ENCODE results near the gene MAP2K2. TPM values are rescaled to one million over a fixed set of nuclear protein-coding genes. Genes with fewer than 3 reads are reported as not detected.

The MAP2K2 gene
- total and polyA plus RNA-seq, 9 of the 15 experiments (the other 6 are each of a cell fraction or from before 2014, with no cell fraction given), result 1.0 to 151 (median 58.3) TPM

- no peak for TF ChIP-seq ESRRA (IDR thresholded peaks at IDR 0.05; ENCODE audit: borderline replicate concordance, low read depth)
- no peak for TF ChIP-seq CEBPG (CRISPR knock-in tag; IDR thresholded peaks at IDR 0.05)
- TF ChIP-seq CEBPG (tag; conservative IDR thresholded peaks at IDR 0.05 in 1 of 2, IDR thresholded peaks at IDR 0.05 in 1 of 2), result no peak
- no peak for TF ChIP-seq TBP (optimal IDR thresholded peaks at IDR 0.05; ENCODE audit: low read depth, low read length)
- TF ChIP-seq ZNF668 (CRISPR knock-in tag; IDR thresholded peaks at IDR 0.05), result no peak
- no peak for TF ChIP-seq ZNF778 (CRISPR knock-in tag; IDR thresholded peaks at IDR 0.05)
- no peak for TF ChIP-seq MTA3 (IDR thresholded peaks at IDR 0.05; ENCODE audit: borderline replicate concordance)
- TF ChIP-seq E2F3 (CRISPR knock-in tag; IDR thresholded peaks at IDR 0.05), result no peak
- TF ChIP-seq CHCHD3 (CRISPR knock-in tag; IDR thresholded peaks at IDR 0.05), result no peak
- no peak for TF ChIP-seq CREB5 (CRISPR knock-in tag; IDR thresholded peaks at IDR 0.05)
- TF ChIP-seq, protein P1, sequence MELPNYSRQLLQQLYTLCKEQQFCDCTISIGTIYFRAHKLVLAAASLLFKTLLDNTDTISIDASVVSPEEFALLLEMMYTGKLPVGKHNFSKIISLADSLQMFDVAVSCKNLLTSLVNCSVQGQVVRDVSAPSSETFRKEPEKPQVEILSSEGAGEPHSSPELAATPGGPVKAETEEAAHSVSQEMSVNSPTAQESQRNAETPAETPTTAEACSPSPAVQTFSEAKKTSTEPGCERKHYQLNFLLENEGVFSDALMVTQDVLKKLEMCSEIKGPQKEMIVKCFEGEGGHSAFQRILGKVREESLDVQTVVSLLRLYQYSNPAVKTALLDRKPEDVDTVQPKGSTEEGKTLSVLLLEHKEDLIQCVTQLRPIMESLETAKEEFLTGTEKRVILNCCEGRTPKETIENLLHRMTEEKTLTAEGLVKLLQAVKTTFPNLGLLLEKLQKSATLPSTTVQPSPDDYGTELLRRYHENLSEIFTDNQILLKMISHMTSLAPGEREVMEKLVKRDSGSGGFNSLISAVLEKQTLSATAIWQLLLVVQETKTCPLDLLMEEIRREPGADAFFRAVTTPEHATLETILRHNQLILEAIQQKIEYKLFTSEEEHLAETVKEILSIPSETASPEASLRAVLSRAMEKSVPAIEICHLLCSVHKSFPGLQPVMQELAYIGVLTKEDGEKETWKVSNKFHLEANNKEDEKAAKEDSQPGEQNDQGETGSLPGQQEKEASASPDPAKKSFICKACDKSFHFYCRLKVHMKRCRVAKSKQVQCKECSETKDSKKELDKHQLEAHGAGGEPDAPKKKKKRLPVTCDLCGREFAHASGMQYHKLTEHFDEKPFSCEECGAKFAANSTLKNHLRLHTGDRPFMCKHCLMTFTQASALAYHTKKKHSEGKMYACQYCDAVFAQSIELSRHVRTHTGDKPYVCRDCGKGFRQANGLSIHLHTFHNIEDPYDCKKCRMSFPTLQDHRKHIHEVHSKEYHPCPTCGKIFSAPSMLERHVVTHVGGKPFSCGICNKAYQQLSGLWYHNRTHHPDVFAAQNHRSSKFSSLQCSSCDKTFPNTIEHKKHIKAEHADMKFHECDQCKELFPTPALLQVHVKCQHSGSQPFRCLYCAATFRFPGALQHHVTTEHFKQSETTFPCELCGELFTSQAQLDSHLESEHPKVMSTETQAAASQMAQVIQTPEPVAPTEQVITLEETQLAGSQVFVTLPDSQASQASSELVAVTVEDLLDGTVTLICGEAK (IDR thresholded peaks at IDR 0.05), result no peak
- TF ChIP-seq, protein P1 (CRISPR knock-in tag; IDR thresholded peaks at IDR 0.05), result no peak
- TF ChIP-seq POLR2G (IDR thresholded peaks at IDR 0.05; ENCODE audit: low read depth, low read length), result peak; percentile 73
- no peak for TF ChIP-seq FUS (optimal IDR thresholded peaks at IDR 0.05; ENCODE audit: low read depth, low read length)
- TF ChIP-seq ASH1L (IDR thresholded peaks at IDR 0.05; ENCODE audit: borderline replicate concordance, low read depth, partially characterized antibody), result no peak
- no peak for TF ChIP-seq EP300 (IDR thresholded peaks at IDR 0.05; ENCODE audit: low read length)
- TF ChIP-seq KAT2B (IDR thresholded peaks at IDR 0.05; ENCODE audit: low read depth, low read length), result no peak
- TF ChIP-seq ZNF143 (CRISPR knock-in tag; IDR thresholded peaks at IDR 0.05), result no peak; the same call in 1 of the 2 replicates
- TF ChIP-seq PHTF2 (CRISPR knock-in tag; IDR thresholded peaks at IDR 0.05), result no peak
Measured at GRCh38 chr19:4062419-4063368, 61.2 kb downstream of the MAP2K2 start (continued).
